ENCODE data around the gene UGT2A3.

The UGT2A3 gene

DNA sequence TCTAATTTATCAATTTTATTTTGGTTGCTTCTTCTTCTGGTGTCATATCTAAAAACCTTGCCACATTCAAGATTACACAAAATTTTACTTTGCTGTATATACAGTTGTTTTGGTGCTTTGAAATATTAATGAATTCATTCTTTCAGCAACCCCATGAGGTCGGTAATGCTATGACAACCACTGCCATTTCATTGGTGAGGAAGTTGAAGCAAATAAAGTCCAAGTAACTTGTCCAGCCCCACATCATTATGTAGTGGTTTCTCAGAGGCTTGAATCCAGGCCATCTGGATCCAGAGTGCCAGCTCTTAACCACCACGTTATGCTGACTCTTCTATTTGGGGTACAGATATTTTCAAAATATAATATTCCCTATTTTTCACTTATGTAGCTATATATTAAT, 42.2 kb downstream of the UGT2A3 start:
- no peak for FAIRE-seq

DNA sequence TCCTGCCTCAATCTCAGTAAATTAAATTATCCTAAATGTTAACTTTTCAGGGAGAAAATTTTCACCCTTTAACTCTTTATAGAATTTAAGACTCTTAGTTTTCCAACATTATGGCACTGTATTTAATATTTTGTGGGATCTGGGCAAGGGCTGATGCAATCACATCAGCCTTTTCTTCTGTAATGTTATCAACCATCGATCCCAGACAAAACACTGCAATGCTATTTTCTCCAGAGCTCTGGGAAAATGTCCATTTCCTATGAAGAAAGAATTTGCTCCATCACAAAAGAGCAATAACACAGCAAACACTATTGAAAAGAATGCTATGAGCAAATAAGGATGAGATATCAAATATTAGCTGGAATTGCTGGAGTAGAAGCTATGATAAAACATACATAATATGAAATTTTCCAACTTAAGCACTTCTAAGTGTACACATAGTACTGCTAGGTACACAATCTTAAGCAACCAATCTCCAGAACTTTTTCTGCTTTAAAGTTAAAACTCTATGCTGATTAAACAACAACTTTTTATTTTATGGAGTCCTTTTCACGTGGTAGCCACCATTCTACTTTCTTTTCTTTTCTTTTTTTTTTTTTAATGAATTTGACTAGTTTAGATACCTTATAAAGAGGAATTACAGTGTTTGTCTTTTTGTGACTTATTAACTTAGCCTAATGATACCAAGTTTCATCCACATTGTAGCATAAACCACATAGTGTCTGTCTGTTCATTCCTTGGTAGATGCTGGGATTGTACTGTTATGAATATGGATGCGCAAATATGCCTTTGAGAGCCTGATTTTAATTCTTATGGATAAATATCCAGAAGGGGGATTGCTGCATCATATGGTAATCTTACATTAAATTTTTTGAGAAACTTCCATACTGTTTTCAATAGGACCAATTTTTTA, 43.6 kb downstream of the UGT2A3 start:
- no peak for FAIRE-seq

DNA sequence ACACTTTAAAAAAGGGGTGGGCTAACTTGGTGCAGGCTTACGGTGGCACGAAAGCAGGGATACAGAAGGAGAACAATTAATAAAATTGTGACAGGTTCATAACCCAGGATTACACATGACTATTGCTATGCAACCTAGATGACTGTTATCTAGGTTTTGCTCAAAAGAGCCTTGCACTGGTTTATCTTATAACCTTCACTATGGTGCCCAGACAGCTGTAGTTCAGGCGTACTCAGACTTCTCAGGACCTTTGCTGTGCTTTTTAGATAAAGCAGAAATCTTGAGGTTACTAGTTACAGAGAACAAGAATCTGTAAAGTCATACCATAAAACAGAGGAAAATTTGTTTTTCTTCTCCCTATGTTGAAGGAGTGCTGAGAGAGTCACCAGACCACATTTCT, 44.4 kb downstream of the UGT2A3 start:
- FAIRE-seq = no peak

DNA sequence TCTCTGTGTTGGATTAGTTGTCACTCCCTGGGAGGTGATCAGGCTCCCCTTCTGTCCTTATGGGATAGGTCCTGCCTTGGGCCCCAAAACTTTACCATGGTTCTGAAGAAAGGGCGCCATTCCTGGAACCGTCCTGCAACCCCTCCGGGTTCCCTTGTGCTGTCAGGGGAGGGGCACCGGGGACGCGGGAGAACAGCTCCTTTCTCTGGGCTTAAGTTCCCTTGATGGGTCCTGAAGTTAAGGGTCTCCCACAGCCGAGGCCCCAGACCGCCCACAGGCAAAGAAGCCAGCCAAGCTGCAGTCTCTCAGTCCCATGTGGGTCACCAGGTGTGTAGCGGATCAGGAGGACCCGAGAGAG, 44.8 kb downstream of the UGT2A3 start:
- FAIRE-seq = no peak

DNA sequence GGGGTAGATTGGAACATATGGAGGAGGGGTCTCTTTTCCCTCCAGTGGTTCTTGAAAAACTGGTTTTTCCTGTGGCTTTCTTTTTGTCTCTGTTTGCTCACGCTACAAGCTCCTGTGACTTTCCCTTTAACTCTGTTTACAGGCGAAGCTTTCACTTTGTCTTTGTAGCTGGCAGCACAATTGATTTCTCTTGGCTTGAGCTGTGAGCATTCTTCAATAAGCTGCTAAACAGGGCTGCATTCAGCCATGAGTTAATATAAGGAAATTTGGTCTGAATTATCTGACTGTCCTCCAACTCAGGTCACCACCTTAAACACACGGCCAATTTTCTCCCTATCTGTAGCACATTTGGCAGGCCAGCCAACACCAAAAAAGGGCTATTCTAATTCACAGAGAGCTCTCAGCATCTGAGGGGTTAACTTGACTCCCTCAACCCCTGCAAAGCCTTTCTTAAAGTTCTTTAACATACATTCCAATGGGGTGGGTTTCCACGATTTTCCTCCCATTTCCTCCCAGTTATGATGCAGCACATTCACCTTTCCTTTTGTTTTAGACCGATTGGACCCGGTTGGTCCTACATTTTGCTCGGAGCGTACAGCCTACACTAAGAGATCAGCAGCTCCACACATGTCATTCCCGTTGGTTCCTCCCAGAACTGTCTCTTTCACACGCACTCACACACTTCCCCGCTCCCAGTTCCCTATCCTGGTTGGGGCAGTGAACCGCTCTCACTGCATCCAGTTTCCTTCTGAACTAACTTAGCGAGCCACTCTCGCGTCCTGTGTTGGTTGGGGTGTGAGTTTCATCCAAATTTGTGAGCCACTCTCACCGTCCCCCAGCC, 45.4 kb downstream of the UGT2A3 start:
- FAIRE-seq = no peak

DNA sequence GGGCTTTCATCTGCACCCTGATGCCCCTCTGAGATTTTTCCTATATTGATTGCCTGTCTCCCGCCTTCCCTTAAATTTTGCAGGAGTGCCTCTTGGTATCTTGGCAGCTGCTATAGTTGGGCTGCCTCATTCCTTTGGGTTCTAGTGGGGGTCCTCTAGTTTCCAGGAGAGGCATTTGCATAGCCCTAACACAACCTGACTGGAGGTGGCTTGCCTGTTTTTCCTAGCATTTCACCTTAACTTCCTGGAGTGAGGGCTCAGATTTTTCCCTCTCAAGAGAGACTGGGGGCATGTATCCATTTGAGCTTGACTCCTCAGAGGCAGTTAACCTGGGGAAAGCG, 46.0 kb downstream of the UGT2A3 start:
- no peak for FAIRE-seq

DNA sequence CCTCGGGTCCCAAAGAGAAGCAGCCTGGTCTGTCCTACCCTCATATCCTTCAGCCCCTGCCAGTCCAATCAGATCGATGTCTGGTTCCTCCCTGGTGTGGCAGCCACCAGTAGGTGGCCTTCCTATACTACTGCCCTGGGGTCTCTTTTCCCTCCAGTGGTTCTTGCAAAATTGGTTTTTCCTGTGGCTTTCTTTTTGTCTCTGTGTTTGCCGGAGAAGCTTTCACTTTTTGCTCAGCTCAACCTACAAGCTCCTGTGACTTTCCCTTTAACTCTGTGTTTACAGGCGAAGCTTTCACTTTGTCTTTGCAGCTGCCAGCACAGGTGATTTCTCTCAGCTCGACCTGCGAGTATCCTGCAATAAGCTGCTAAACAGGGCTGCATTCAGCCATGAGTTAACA, 46.8 kb downstream of the UGT2A3 start:
- no peak for FAIRE-seq

DNA sequence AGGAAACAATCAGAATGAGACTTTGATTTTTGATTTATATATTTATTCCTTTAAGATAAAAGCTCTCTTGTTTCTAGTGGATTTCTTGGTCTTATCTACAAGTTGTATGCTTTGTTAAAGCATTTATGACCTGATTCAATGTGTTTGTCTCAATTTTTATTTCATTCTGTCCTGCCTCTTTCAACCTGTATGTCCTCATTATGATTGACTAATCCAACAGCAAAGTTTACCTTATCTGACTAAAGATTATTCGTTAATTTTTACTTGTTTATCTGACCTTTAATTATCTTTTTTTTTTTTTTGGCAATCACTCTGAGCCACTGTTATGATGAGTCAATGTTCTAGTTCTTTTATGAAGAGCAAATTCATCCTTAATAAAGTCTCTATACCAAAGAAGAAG, 54.9 kb downstream of the UGT2A3 start:
- no peak for FAIRE-seq

DNA sequence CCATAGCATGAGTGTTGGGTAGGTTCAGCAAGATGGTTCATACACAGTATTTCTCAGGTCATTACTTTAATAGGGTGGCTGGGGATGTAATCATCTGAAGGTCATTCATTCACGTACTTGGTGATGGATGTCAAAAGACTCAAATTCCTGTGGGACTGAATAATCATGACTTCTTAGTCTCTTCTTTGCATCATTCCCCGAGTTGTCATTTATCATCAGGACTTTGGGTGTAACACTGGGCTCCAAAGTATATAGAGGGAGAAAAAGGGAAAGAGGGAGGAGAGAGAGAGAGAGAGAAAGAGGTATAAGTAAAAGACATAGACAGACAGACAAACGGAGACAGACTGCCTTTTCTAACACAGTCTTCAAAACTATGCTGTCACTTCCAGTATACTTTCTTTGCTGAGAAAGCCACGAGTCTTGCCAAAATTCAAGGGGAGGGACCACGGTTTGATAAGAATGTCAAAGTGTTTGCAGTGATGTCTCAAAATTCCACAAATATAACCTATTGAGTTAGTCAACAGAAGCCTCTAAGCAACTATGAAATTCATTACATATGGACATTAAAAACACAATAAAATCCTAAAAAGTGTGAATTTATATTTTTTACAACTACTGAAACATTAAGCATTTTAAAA, 55.9 kb downstream of the UGT2A3 start:
- FAIRE-seq = no peak

DNA sequence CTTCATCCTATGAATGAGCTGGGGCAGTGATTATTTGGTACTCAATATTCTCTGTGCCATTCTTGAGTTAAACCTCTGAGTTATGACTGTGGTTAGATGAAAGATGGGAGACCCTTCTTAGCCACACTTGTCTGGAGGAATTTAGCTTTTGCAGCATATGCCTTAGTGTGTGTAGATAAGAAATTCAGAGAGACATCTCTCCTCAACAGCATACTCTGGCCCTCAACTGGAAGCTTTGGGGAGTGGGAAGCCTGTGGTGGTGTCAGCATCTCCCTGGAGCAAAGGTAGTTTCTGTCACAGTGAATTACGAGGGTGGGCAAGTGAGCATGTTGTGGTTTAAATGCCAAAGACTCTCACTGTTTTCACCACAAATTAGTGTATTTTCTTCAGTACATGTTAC, 58.7 kb downstream of the UGT2A3 start:
- no peak for FAIRE-seq

DNA sequence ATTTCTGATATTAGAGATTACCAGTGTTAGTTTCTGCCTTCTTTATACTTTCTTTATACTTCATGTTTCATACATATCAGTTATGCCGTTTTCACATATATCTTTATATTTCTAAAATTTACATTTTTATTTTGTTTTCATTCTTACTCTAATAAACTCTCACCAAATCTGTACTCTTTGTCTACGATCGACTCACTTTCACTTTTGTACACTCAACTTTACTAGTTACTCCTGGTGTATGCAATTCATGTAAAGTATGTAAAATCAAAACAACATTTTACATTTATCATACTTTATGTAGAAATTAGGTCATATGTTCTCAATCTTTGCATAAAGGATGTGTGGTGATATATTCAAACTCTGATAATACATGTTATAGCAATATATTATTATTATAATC, 59.9 kb downstream of the UGT2A3 start:
- no peak for FAIRE-seq

DNA sequence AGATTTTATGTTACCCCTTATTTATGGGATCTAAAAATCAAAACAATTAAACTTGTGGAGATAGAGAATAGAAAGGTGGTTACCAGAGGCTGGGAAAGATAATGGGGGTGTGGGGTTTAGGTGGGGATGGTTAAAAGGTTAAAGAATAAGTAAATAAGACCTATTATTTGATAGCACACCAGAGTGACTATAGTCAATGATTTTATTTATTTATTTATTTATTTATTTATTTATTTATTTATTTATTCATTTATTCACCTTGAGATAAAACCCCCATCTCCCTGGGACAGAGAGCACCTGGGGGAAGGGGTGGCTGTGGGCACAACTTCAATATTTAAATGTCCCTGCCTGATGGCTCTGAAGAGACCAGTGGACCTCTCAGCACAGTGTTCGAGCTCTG, 66.1 kb downstream of the UGT2A3 start:
- no peak for FAIRE-seq

DNA sequence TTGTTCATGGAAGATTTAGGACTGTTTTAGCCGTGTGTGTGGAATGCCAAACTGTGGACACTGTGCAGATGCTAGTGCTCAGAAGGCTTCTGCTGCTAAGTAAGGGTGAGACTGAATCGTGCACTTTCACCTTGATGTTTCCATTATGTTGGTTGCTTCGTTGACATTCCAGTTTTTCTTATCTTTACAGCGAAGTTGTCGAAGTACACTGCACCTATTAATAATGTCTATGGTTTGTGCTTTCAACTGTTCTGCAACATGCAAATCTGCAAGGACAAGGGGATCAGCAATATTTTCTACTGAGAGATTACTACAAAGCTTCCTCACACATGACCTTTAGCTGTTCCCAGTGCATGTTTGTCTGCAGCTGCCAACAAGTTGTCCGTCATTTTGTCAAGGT, 67.7 kb downstream of the UGT2A3 start:
- no peak for FAIRE-seq

Data from G401.6 (cell line).